H1 (cell line): ENCODE measurements around the gene ARHGEF25. TPM values are rescaled to one million over a fixed set of nuclear protein-coding genes. Genes with fewer than 3 reads are reported as not detected.

ENCODE experiments used
- ATF3 ChIP-seq: IDR thresholded peaks from 2 replicates; pipeline ENCODE4 v1.6.1; 2011; ENCODE audit warnings: low read depth, mild to moderate bottlenecking, low read length; ENCODE audit not compliant: insufficient read depth
- SIN3A ChIP-seq, 2 experiments: IDR thresholded peaks in 1 of 2; conservative IDR thresholded peaks in 1 of 2; 2 replicates each; pipeline ENCODE4 v1.6.1; 2011 to 2012; ENCODE audit warnings: low read length in 2 of 2, improper control_type of control experiment in 1 of 2, low read depth in 1 of 2, mild to moderate bottlenecking in 1 of 2
- polyA plus RNA-seq, 7 experiments: library from polyadenylated mRNA; depleted of rRNA in 3 of 7; stranded (reverse) in 5 of 7; unstranded in 2 of 7; fragments of >200 nt in 5 of 7; fragments of 200-250 nt in 2 of 7; gene quantifications; 1 replicate in 5 of 7; 2 replicates in 1 of 7; 4 replicates in 1 of 7; pipeline versions ENCODE4 v1.2.1 to v1.2.3, GENCODE V29; 2011 to 2013; ENCODE audit warnings: missing spikeins in 2 of 7, mixed read lengths in 2 of 7
- total RNA-seq: library from RNA; stranded (reverse); fragmentation: NEBNext Ultra II Directional; extraction: Animal tissue kit (Norgen Biotek cat#: 25700); gene quantifications from 2 replicates; pipeline ENCODE4 v1.2.1, GENCODE V29; 2021

Gene ARHGEF25
- total and polyA plus RNA-seq, 2 of the 8 experiments (the other 6 are each of a cell fraction or from before 2014, with no cell fraction given) = 5.9 to 8.8 TPM

GRCh38 chr12:57611108-57611826 lies at the start of gene ARHGEF25 (continued):
- TF ChIP-seq ATF3 (no peak), SIN3A (conservative IDR thresholded peaks at IDR 0.05 in 1 of 2, IDR thresholded peaks at IDR 0.05 in 1 of 2; ENCODE audit: low read depth in 1 of 2, low read length in 2 of 2) (0 out of 4 replicates have a peak, but pooled peaks of 1 of the 2 experiments have one; percentile 53)
